Testis (tissue), 2 donors: ENCODE results near the gene ACO2.

Source experiments
- POLR2A ChIP-seq: fragments of 450-650 bp; IDR thresholded peaks from one replicate; pipeline ENCODE4 v1.6.1; 2017; ENCODE audit warnings: antibody characterized with exemption, mild to moderate bottlenecking, moderate library complexity
- TF ChIP-seq, protein P1 (sequence below), 3 experiments: fragments of 450-650 bp in 2 of 3; fragments of 200-600 bp in 1 of 3; sonication (generic) in 1 of 3; IDR thresholded peaks; one replicate each; pipeline ENCODE4 v1.5.1; 2016 to 2019; ENCODE audit warnings: antibody characterized with exemption in 3 of 3, mild to moderate bottlenecking in 2 of 3, moderate library complexity in 1 of 3

DNA sequence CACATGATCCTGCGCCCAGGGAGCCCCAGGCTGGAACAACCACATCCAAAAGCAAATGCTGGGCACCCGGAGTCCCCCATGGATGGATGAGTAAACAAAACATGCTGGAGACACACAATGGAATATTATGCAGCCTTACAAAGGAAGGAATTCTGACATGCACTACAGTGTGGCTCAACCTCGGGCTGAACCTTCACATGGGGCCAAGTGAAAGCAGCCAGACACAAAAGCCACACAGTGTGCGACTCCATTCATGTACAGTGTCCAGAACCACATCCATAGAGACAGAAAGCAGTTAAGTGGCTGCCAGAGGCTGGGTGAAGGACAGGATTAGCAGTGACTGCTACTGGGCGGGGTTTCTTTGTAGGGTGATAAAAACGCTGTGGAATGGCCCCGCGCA is 65.3 kb downstream of the ACO2 start:
- TF ChIP-seq, protein P1, sequence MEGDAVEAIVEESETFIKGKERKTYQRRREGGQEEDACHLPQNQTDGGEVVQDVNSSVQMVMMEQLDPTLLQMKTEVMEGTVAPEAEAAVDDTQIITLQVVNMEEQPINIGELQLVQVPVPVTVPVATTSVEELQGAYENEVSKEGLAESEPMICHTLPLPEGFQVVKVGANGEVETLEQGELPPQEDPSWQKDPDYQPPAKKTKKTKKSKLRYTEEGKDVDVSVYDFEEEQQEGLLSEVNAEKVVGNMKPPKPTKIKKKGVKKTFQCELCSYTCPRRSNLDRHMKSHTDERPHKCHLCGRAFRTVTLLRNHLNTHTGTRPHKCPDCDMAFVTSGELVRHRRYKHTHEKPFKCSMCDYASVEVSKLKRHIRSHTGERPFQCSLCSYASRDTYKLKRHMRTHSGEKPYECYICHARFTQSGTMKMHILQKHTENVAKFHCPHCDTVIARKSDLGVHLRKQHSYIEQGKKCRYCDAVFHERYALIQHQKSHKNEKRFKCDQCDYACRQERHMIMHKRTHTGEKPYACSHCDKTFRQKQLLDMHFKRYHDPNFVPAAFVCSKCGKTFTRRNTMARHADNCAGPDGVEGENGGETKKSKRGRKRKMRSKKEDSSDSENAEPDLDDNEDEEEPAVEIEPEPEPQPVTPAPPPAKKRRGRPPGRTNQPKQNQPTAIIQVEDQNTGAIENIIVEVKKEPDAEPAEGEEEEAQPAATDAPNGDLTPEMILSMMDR (IDR thresholded peaks at IDR 0.05): no peak
- no peak for TF ChIP-seq POLR2A
